Liver (tissue), 3 donors: ENCODE measurements around the gene AFF2.

Source experiments
- EGR1 ChIP-seq, 2 donors: IDR thresholded peaks; 2 replicates each; pipeline ENCODE4 v1.6.1; 2016 to 2018; ENCODE audit warnings: antibody characterized with exemption in 2 of 2, low read depth in 2 of 2
- GABPA ChIP-seq, 2 donors: IDR thresholded peaks in 1 of 2; conservative IDR thresholded peaks in 1 of 2; 2 replicates each; pipeline ENCODE4 v1.6.1; 2016; ENCODE audit warnings: antibody characterized with exemption in 2 of 2, mild to moderate bottlenecking in 1 of 2, moderate library complexity in 1 of 2
- HNF4G ChIP-seq: IDR thresholded peaks from 2 replicates; pipeline ENCODE4 v1.6.1; 2016; ENCODE audit warnings: antibody characterized with exemption
- JUND ChIP-seq, 2 donors: IDR thresholded peaks; 2 replicates each; pipeline ENCODE4 v1.6.1; 2016; ENCODE audit warnings: antibody characterized with exemption in 2 of 2
- RAD21 ChIP-seq, 2 donors: IDR thresholded peaks; 2 replicates each; pipeline ENCODE4 v1.6.1; 2016; ENCODE audit warnings: antibody characterized with exemption in 2 of 2, mild to moderate bottlenecking in 2 of 2
- SP1 ChIP-seq: IDR thresholded peaks from 2 replicates; pipeline ENCODE4 v1.6.1; 2018; ENCODE audit warnings: antibody characterized with exemption, mild to moderate bottlenecking
- TAF1 ChIP-seq: conservative IDR thresholded peaks from 2 replicates; pipeline ENCODE4 v1.6.1; 2016; ENCODE audit warnings: antibody characterized with exemption, mild to moderate bottlenecking
- YY1 ChIP-seq: IDR thresholded peaks from 2 replicates; pipeline ENCODE4 v1.6.1; 2016; ENCODE audit warnings: antibody characterized with exemption, mild to moderate bottlenecking
- TF ChIP-seq, protein P1 (sequence below): fragments of 150-350 bp; IDR thresholded peaks from 2 replicates; pipeline ENCODE4 v1.5.1; 2017; ENCODE audit warnings: improper control_type of control experiment, low read depth, low read length; ENCODE audit not compliant: missing input control
- TF ChIP-seq, protein P2 (sequence below): IDR thresholded peaks from 2 replicates; pipeline ENCODE4 v1.6.1; 2016; ENCODE audit warnings: antibody characterized with exemption
- donor health status: healthy.
- donor health status: healthy.

GRCh38 chrX:148903176-148903575 lies 402.8 kb downstream of the AFF2 start:
- TF ChIP-seq SP1 = no peak
- TF ChIP-seq TAF1 = no peak
- no peak for TF ChIP-seq RAD21 (IDR thresholded peaks at IDR 0.05)
- TF ChIP-seq, protein P1, sequence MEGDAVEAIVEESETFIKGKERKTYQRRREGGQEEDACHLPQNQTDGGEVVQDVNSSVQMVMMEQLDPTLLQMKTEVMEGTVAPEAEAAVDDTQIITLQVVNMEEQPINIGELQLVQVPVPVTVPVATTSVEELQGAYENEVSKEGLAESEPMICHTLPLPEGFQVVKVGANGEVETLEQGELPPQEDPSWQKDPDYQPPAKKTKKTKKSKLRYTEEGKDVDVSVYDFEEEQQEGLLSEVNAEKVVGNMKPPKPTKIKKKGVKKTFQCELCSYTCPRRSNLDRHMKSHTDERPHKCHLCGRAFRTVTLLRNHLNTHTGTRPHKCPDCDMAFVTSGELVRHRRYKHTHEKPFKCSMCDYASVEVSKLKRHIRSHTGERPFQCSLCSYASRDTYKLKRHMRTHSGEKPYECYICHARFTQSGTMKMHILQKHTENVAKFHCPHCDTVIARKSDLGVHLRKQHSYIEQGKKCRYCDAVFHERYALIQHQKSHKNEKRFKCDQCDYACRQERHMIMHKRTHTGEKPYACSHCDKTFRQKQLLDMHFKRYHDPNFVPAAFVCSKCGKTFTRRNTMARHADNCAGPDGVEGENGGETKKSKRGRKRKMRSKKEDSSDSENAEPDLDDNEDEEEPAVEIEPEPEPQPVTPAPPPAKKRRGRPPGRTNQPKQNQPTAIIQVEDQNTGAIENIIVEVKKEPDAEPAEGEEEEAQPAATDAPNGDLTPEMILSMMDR = no peak
- TF ChIP-seq EGR1 (IDR thresholded peaks at IDR 0.05; ENCODE audit: low read depth in 2 of 2) = no peak
- no peak for TF ChIP-seq GABPA (IDR thresholded peaks at IDR 0.05 in 1 of 2, conservative IDR thresholded peaks at IDR 0.05 in 1 of 2)
- TF ChIP-seq, protein P2, sequence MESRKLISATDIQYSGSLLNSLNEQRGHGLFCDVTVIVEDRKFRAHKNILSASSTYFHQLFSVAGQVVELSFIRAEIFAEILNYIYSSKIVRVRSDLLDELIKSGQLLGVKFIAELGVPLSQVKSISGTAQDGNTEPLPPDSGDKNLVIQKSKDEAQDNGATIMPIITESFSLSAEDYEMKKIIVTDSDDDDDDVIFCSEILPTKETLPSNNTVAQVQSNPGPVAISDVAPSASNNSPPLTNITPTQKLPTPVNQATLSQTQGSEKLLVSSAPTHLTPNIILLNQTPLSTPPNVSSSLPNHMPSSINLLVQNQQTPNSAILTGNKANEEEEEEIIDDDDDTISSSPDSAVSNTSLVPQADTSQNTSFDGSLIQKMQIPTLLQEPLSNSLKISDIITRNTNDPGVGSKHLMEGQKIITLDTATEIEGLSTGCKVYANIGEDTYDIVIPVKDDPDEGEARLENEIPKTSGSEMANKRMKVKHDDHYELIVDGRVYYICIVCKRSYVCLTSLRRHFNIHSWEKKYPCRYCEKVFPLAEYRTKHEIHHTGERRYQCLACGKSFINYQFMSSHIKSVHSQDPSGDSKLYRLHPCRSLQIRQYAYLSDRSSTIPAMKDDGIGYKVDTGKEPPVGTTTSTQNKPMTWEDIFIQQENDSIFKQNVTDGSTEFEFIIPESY = no peak
- TF ChIP-seq YY1 = no peak
- no peak for TF ChIP-seq HNF4G
- TF ChIP-seq JUND (IDR thresholded peaks at IDR 0.05) = no peak
